GM23338 (cell line): Measurements from ENCODE around the gene GABRR2. TPM values are rescaled to one million over a fixed set of nuclear protein-coding genes. Genes with fewer than 3 reads are reported as not detected.
A peak's percentile ranks its signal among the peaks of the same experiment; 100 is the strongest.

Experiments
- ATAC-seq: fragments of 200-7000 bp; cut with Tn5 transposase; 3 replicates; pipeline ENCODE4 v1.9.1; 2020
- DNase-seq: peaks from one replicate; pipeline ENCODE4 v3.0.0-alpha.2; 2015; ENCODE audit warnings: low spot score
- H2AFZ ChIP-seq: fragments of 200-600 bp; sonication (generic); 2 replicates; pipeline ENCODE4 v1.8.0; 2016; ENCODE audit warnings: antibody characterized with exemption, mild to moderate bottlenecking, moderate library complexity
- H3F3A ChIP-seq: fragments of 200-600 bp; sonication (generic); replicated peaks from 2 replicates; pipeline ENCODE4 v1.8.0; 2017; ENCODE audit warnings: antibody characterized with exemption, mixed run types, low read depth
- H3K27ac ChIP-seq: fragments of 200-600 bp; sonication (generic); 2 replicates; pipeline ENCODE4 v1.6.1; 2016; ENCODE audit warnings: low read depth
- H3K27me3 ChIP-seq: fragments of 200-600 bp; sonication (generic); 2 replicates; pipeline ENCODE4 v1.8.0; 2016; ENCODE audit warnings: mild to moderate bottlenecking, mixed run types, moderate library complexity; ENCODE audit not compliant: insufficient read depth
- H3K36me3 ChIP-seq: fragments of 200-600 bp; sonication (generic); 2 replicates; pipeline ENCODE4 v1.8.0; 2016; ENCODE audit warnings: mild to moderate bottlenecking; ENCODE audit not compliant: insufficient read depth
- H3K4me1 ChIP-seq: fragments of 200-600 bp; sonication (generic); 2 replicates; pipeline ENCODE4 v1.8.0; 2016; ENCODE audit warnings: mild to moderate bottlenecking, moderate library complexity; ENCODE audit not compliant: insufficient read depth
- H3K4me2 ChIP-seq: fragments of 200-600 bp; sonication (generic); 2 replicates; pipeline ENCODE4 v1.7.1; 2017; ENCODE audit warnings: mixed run types
- H3K4me3 ChIP-seq: fragments of 200-600 bp; sonication (generic); 2 replicates; pipeline ENCODE4 v1.6.1; 2016; ENCODE audit warnings: mixed run types
- H3K79me2 ChIP-seq: fragments of 200-600 bp; sonication (generic); replicated peaks from 2 replicates; pipeline ENCODE4 v1.8.0; 2017; ENCODE audit warnings: mild to moderate bottlenecking; ENCODE audit not compliant: insufficient read depth
- H3K9me2 ChIP-seq: fragments of 200-600 bp; sonication (generic); 2 replicates; pipeline ENCODE4 v1.8.0; 2017; ENCODE audit not compliant: insufficient read depth
- H4K20me1 ChIP-seq: fragments of 200-600 bp; sonication (generic); replicated peaks from 2 replicates; pipeline ENCODE4 v1.8.0; 2017; ENCODE audit warnings: mild to moderate bottlenecking; ENCODE audit not compliant: insufficient read depth
- H3K27ac Mint-ChIP-seq: 2 replicates; pipeline ENCODE4 v1.8.0; 2020; ENCODE audit warnings: inconsistent platforms, mild to moderate bottlenecking, moderate library complexity, mixed read lengths
- H3K27me3 Mint-ChIP-seq: 3 replicates; pipeline ENCODE4 v1.8.0; 2022; ENCODE audit warnings: low read depth, mild to moderate bottlenecking, moderate library complexity, mixed read lengths, inconsistent platforms; ENCODE audit not compliant: insufficient read depth, poor library complexity
- H3K36me3 Mint-ChIP-seq: 3 replicates; pipeline ENCODE4 v1.8.0; 2021; ENCODE audit warnings: low read depth, mild to moderate bottlenecking, inconsistent platforms, moderate library complexity, mixed read lengths
- H3K4me1 Mint-ChIP-seq: 3 replicates; pipeline ENCODE4 v1.8.0; 2020; ENCODE audit warnings: mild to moderate bottlenecking, inconsistent platforms, mixed read lengths
- H3K4me3 Mint-ChIP-seq: 3 replicates; pipeline ENCODE4 v1.8.0; 2021; ENCODE audit warnings: moderate library complexity, mild to moderate bottlenecking, inconsistent platforms, mixed read lengths
- H3K9me3 Mint-ChIP-seq: 3 replicates; pipeline ENCODE4 v1.8.0; 2020; ENCODE audit warnings: moderate library complexity, mild to moderate bottlenecking, inconsistent platforms, mixed read lengths
- CREB1 ChIP-seq: fragments of 250-450 bp; sonication (Bioruptor Pico); IDR thresholded peaks from 2 replicates; pipeline ENCODE4 v1.5.0; 2020; ENCODE audit warnings: low read depth, mild to moderate bottlenecking, moderate library complexity
- CTCF ChIP-seq, 2 experiments: fragments of 200-600 bp in 1 of 2; sonication (generic) in 1 of 2; conservative IDR thresholded peaks; 2 replicates each; pipeline versions ENCODE4 v1.5.1 to v1.6.1; 2016 to 2017; ENCODE audit warnings: antibody characterized with exemption in 2 of 2, low read depth in 2 of 2, mild to moderate bottlenecking in 2 of 2, moderate library complexity in 1 of 2
- ETS1 ChIP-seq: IDR thresholded peaks from 2 replicates; pipeline ENCODE4 v1.6.1; 2016; ENCODE audit warnings: antibody characterized with exemption
- EZH2 ChIP-seq: fragments of 200-600 bp; sonication (generic); IDR thresholded peaks from one replicate; pipeline ENCODE4 v1.8.0; 2017; ENCODE audit warnings: antibody characterized with exemption, mild to moderate bottlenecking, low read depth; ENCODE audit not compliant: unreplicated experiment
- EZH2phosphoT487 ChIP-seq: fragments of 200-600 bp; sonication (generic); IDR thresholded peaks from one replicate; pipeline ENCODE4 v1.8.1; 2018; ENCODE audit warnings: antibody characterized with exemption; ENCODE audit not compliant: unreplicated experiment
- JUNB ChIP-seq: IDR thresholded peaks from one replicate; pipeline ENCODE4 v1.6.1; 2016; ENCODE audit warnings: antibody characterized with exemption; ENCODE audit not compliant: unreplicated experiment
- NANOG ChIP-seq: IDR thresholded peaks from 2 replicates; pipeline ENCODE4 v1.6.1; 2016; ENCODE audit warnings: antibody characterized with exemption, borderline replicate concordance
- POLR2AphosphoS5 ChIP-seq: IDR thresholded peaks from 2 replicates; pipeline ENCODE4 v1.6.1; 2016; ENCODE audit warnings: antibody characterized with exemption, low read depth
- REST ChIP-seq: IDR thresholded peaks from one replicate; pipeline ENCODE4 v1.6.1; 2018; ENCODE audit warnings: antibody characterized with exemption; ENCODE audit not compliant: unreplicated experiment
- STAT1 ChIP-seq: IDR thresholded peaks from one replicate; pipeline ENCODE4 v1.6.1; 2016; ENCODE audit warnings: antibody characterized with exemption; ENCODE audit not compliant: unreplicated experiment
- ZNF114 ChIP-seq: fragments of 250-450 bp; sonication (Bioruptor Pico); IDR thresholded peaks from 2 replicates; pipeline ENCODE4 v1.5.0; 2020; ENCODE audit warnings: mild to moderate bottlenecking, moderate library complexity
- ZNF331 ChIP-seq: fragments of 250-450 bp; sonication (Bioruptor Pico); IDR thresholded peaks from 2 replicates; pipeline ENCODE4 v1.5.0; 2020; ENCODE audit warnings: low read depth, mild to moderate bottlenecking, moderate library complexity
- ZNF462 ChIP-seq: fragments of 250-450 bp; sonication (Bioruptor Pico); IDR thresholded peaks from 2 replicates; pipeline ENCODE4 v1.5.0; 2020; ENCODE audit warnings: mild to moderate bottlenecking, moderate library complexity
- polyA plus RNA-seq: library from polyadenylated mRNA; unstranded; fragments of >200 nt; fragmentation: Nextera tagmentation; extraction: Ambion mirVana; gene quantifications from 2 replicates; pipeline ENCODE4 v1.2.1, GENCODE V29; 2016
- total RNA-seq: library from RNA; depleted of rRNA; stranded (reverse); fragments of >200 nt; shearing (Covaris generic); gene quantifications from 2 replicates; pipeline ENCODE4 v1.2.3, GENCODE V29; 2014

The GABRR2 gene
- total and polyA plus RNA-seq, 2 experiments from 2014 or later, result not detected

GRCh38 chr6:89346433-89346832, 31.3 kb upstream of the GABRR2 start:
- TF ChIP-seq EZH2phosphoT487, result no peak
- no peak for TF ChIP-seq ZNF462 (CRISPR knock-in tag)
- TF ChIP-seq STAT1, result no peak
- no peak for TF ChIP-seq NANOG
- TF ChIP-seq ZNF331, result no peak
- no peak for TF ChIP-seq CREB1
- TF ChIP-seq JUNB, result no peak
- no peak for TF ChIP-seq REST
- no peak for TF ChIP-seq POLR2AphosphoS5
- TF ChIP-seq CTCF (conservative IDR thresholded peaks at IDR 0.05; ENCODE audit: low read depth in 2 of 2), result no peak
- TF ChIP-seq EZH2, result no peak
- no peak for TF ChIP-seq ETS1
- TF ChIP-seq ZNF114, result no peak
- H3K4me3 ChIP-seq, result no peak overlapping the region
- Mint-ChIP-seq H3K9me3 (no peaks in the 10 kb centered on the region), H3K27ac (no peak overlapping the region), H3K27me3 (peaks cover 4% of the 10 kb centered on the region), H3K4me3 (no peak overlapping the region), H3K36me3 (0 out of 3 replicates have a peak, but pooled peaks cover 2% of the 10 kb centered on the region), H3K4me1 (peaks cover 16% of the 10 kb centered on the region)
- ATAC-seq, result peak; percentile 64
- peaks cover 2% of the 10 kb centered on the region; the same call in 1 of the 2 replicates for H3K4me1 ChIP-seq
- no peaks in the 10 kb centered on the region for H3F3A ChIP-seq
- no peaks in the 10 kb centered on the region; the same call in 1 of the 2 replicates for H3K79me2 ChIP-seq
- no peak overlapping the region for H3K27ac ChIP-seq
- H2AFZ ChIP-seq, result no peak overlapping the region
- no peak overlapping the region for H3K4me2 ChIP-seq
- no peak for DNase-seq
- no peaks in the 10 kb centered on the region for H4K20me1 ChIP-seq
- no peaks in the 10 kb centered on the region for H3K36me3 ChIP-seq
- H3K9me2 ChIP-seq, result no peaks in the 10 kb centered on the region
- peaks cover 5% of the 10 kb centered on the region for H3K27me3 ChIP-seq
